HUES6 (cell line): Measurements from ENCODE around the gene FOXP1.

Experiments used
- H3K27ac ChIP-seq: 2 replicates; pipeline ENCODE4 v1.7.0; 2013; ENCODE audit warnings: low read depth, mild to moderate bottlenecking, low read length, inconsistent platforms
- H3K27me3 ChIP-seq: 2 replicates; pipeline ENCODE4 v1.6.1; 2013; ENCODE audit warnings: low read length; ENCODE audit not compliant: control insufficient read depth, insufficient read depth
- H3K36me3 ChIP-seq: 2 replicates; pipeline ENCODE4 v1.6.1; 2013; ENCODE audit warnings: low read length; ENCODE audit not compliant: control insufficient read depth, insufficient read depth
- H3K4me1 ChIP-seq: 2 replicates; pipeline ENCODE4 v1.6.1; 2013; ENCODE audit warnings: low read length; ENCODE audit not compliant: control insufficient read depth, insufficient read depth
- H3K4me3 ChIP-seq: 2 replicates; pipeline ENCODE4 v1.5.1; 2013; ENCODE audit warnings: low read depth, low read length
- H3K9ac ChIP-seq: one replicate; pipeline ENCODE4 v1.6.1; 2013; ENCODE audit warnings: mild to moderate bottlenecking, low read length
- H3K9me3 ChIP-seq: 2 replicates; pipeline ENCODE4 v1.6.1; 2013; ENCODE audit warnings: low read depth, low read length; ENCODE audit not compliant: control insufficient read depth, insufficient read depth

Gene FOXP1

GRCh38 chr3:70943886-70944285 is 639.6 kb downstream of the FOXP1 start:
- Histone ChIP-seq H3K4me1 (no peaks in the 10 kb centered on the region), H3K27me3 (no peaks in the 10 kb centered on the region), H3K9me3 (no peaks in the 10 kb centered on the region), H3K27ac (no peak overlapping the region), H3K4me3 (no peak overlapping the region), H3K9ac (no peak overlapping the region), H3K36me3 (no peaks in the 10 kb centered on the region)

DNA sequence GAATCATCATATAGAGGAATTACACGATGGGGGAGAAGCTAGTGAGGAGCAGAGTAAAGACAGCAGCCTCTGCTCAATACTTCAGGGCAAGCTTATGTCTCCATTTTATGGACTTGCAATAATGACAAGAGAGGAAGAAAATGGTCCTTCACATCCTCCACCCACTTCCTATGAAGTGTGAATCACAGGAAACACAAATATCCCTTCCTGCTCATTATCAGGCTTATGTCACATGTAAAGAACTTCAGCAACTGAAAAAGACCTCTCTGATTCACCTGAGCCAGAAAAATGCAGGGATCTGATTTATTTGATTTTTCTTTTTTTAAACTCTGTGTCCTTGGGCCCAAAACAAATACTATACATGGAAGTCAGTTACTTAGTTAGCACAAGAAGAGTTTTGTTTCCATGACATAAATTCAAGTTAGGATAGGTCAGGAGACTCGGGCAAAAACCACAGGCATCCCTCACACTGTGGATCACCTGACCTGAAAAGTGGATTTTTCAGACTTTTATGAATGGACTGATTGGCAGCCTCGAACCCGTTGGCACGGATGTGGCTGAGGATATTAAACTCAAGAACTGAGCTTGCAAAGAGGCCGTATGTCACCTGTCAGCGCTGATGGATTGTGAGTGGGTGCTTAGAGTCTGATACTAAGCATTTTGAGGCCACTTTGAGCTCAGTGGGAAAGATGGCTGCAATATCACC is 650.3 kb downstream of the FOXP1 start:
- Histone ChIP-seq H3K9ac (no peak overlapping the region), H3K27me3 (no peaks in the 10 kb centered on the region), H3K27ac (no peak overlapping the region), H3K4me3 (no peak overlapping the region), H3K9me3 (no peaks in the 10 kb centered on the region), H3K4me1 (no peaks in the 10 kb centered on the region), H3K36me3 (no peaks in the 10 kb centered on the region)

- no peaks in the 10 kb centered on the region for H3K36me3 ChIP-seq
- no peak overlapping the region for H3K4me3 ChIP-seq
- H3K4me1 ChIP-seq = no peaks in the 10 kb centered on the region
- H3K27ac ChIP-seq = no peak overlapping the region
- no peaks in the 10 kb centered on the region for H3K27me3 ChIP-seq
- no peak overlapping the region for H3K9ac ChIP-seq
- no peaks in the 10 kb centered on the region for H3K9me3 ChIP-seq
Observed at GRCh38 chr3:70930066-70930465, 653.5 kb downstream of the FOXP1 start.

GRCh38 chr3:70927239-70927638 is 656.3 kb downstream of the FOXP1 start:
- no peaks in the 10 kb centered on the region for H3K36me3 ChIP-seq
- no peaks in the 10 kb centered on the region for H3K27me3 ChIP-seq
- peaks cover 6% of the 10 kb centered on the region; the same call in 1 of the 2 replicates for H3K9me3 ChIP-seq
- H3K27ac ChIP-seq = no peak overlapping the region
- no peaks in the 10 kb centered on the region for H3K4me1 ChIP-seq
- no peak overlapping the region for H3K9ac ChIP-seq
- no peak overlapping the region for H3K4me3 ChIP-seq

DNA sequence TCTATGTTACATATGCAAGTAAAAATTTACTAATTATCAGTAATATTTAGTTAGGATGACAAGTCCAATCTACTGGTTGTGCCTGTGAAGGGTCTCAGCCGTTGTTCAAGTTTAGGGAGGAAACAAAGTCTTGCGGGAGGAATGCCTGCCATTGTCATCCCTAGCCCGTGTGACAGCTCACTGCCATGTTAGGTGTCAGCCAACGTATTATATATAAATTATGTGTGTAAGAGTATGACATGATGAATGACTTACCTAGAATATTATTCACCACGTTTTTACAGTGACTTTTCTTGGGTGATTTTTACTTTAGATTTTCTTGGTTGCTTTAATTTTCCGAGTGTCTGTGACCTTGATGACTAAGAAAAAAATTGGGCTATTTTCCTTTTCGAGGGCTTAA is 656.7 kb downstream of the FOXP1 start:
- Histone ChIP-seq H3K27ac (no peak overlapping the region), H3K4me1 (no peaks in the 10 kb centered on the region), H3K36me3 (no peaks in the 10 kb centered on the region), H3K27me3 (no peaks in the 10 kb centered on the region), H3K9ac (no peak overlapping the region), H3K4me3 (no peak overlapping the region), H3K9me3 (peaks cover 6% of the 10 kb centered on the region; the same call in 1 of the 2 replicates)

- H3K9ac ChIP-seq = no peak overlapping the region
Observed at GRCh38 chr3:70919661-70920060, 663.9 kb downstream of the FOXP1 start.

DNA sequence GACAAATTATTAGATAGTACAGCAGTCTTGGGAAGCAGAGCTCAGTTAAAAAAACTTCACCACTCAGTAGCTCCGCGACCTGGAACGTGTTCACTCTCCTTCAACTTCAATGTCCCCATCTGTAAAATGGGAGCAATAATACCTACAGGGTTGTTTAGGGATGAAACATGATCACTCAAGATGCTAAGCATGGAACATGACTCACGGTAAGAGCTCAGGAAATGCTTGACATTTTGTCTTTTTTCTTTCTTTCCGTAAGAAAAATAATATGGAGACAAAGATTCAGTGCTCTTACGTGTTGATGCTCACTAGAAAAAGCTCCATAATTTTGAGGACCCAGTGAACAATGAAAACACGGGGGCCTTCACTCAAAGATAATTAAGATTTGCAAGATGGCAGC is 664.4 kb downstream of the FOXP1 start:
- no peak overlapping the region for H3K27ac ChIP-seq
- H3K9me3 ChIP-seq = peaks cover 4% of the 10 kb centered on the region; the same call in 1 of the 2 replicates
- no peaks in the 10 kb centered on the region for H3K27me3 ChIP-seq
- H3K4me1 ChIP-seq = no peaks in the 10 kb centered on the region
- no peak overlapping the region for H3K9ac ChIP-seq
- H3K36me3 ChIP-seq = no peaks in the 10 kb centered on the region
- no peak overlapping the region for H3K4me3 ChIP-seq

More at GRCh38 chr3:70919661-70920060, 663.9 kb downstream of the FOXP1 start:
- H3K27me3 ChIP-seq = no peaks in the 10 kb centered on the region
- peaks cover 6% of the 10 kb centered on the region; the same call in 1 of the 2 replicates for H3K9me3 ChIP-seq
- no peaks in the 10 kb centered on the region for H3K4me1 ChIP-seq
- H3K36me3 ChIP-seq = no peaks in the 10 kb centered on the region
- no peak overlapping the region for H3K27ac ChIP-seq
- H3K4me3 ChIP-seq = no peak overlapping the region

DNA sequence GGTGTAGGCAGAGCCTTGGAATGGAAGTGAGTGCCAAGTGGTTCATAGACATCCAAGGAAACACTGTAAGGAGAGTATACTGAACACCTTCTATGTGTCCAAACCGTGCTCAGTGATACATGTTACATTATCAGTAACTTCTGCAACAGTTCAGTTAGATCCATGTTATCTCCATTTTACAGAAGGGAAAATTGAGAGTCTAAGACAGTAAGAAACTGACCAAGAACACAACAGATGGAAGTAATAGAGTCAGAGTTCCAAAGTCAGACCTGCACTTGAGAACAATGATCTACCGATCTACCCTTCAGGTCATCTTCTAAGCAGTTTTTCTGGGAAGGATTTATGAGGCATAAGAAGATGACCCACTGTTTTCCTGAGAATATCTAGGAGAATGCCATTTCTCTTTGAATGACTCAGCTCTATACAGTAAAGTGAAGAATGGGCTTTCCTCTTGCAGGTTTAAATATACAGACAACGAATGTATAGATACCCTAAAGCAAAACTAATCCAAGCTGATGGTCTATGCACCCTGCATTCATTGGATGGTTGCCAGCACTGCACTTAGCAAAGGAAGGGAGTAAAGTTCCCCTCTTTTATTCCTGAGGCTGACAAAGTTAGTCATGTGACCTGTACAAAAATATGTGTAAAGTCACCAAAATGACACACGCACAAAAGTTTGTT is 667.0 kb downstream of the FOXP1 start:
- Histone ChIP-seq H3K4me1 (no peaks in the 10 kb centered on the region), H3K4me3 (no peak overlapping the region), H3K36me3 (no peaks in the 10 kb centered on the region), H3K27me3 (no peaks in the 10 kb centered on the region), H3K9me3 (no peaks in the 10 kb centered on the region), H3K27ac (no peak overlapping the region), H3K9ac (no peak overlapping the region)

- no peaks in the 10 kb centered on the region for H3K4me1 ChIP-seq
- no peaks in the 10 kb centered on the region for H3K9me3 ChIP-seq
- no peaks in the 10 kb centered on the region for H3K36me3 ChIP-seq
Observed at GRCh38 chr3:70914862-70915261, 668.7 kb downstream of the FOXP1 start.

DNA sequence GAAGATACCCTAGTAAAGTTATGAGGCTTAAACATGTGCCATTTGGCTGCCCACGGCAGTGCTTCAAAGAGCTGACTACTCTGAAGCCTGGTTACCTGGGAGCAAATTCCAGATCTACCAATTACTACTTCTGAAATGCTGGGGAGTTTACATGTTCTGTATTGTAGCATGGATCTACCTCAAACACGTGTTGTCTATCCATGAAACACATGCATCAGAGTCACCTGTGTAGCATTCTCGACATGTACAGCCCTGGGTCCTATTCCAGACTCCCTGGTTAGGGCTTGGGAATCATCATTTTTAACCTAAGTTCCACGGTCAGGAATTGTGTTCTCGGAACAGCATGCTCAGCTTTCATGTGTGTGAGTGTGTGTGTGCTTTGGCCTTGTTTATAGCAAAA is 671.8 kb downstream of the FOXP1 start:
- H3K4me1 ChIP-seq = no peaks in the 10 kb centered on the region
- H3K4me3 ChIP-seq = no peak overlapping the region
- H3K36me3 ChIP-seq = no peaks in the 10 kb centered on the region
- H3K9me3 ChIP-seq = no peaks in the 10 kb centered on the region
- no peak overlapping the region for H3K9ac ChIP-seq
- H3K27ac ChIP-seq = no peak overlapping the region
- H3K27me3 ChIP-seq = no peaks in the 10 kb centered on the region

More at GRCh38 chr3:70914862-70915261, 668.7 kb downstream of the FOXP1 start:
- Histone ChIP-seq H3K4me3 (no peak overlapping the region), H3K27me3 (no peaks in the 10 kb centered on the region), H3K9ac (no peak overlapping the region), H3K27ac (no peak overlapping the region)

- no peaks in the 10 kb centered on the region for H3K36me3 ChIP-seq
- no peak overlapping the region for H3K27ac ChIP-seq
- H3K9me3 ChIP-seq = no peaks in the 10 kb centered on the region
- H3K4me1 ChIP-seq = no peaks in the 10 kb centered on the region
- H3K9ac ChIP-seq = no peak overlapping the region
- H3K27me3 ChIP-seq = no peaks in the 10 kb centered on the region
- H3K4me3 ChIP-seq = no peak overlapping the region
Observed at GRCh38 chr3:70905491-70905890, 678.0 kb downstream of the FOXP1 start.
